ENCODE measurements around the gene GPR65. TPM values are rescaled to one million over a fixed set of nuclear protein-coding genes. Genes with fewer than 3 reads are reported as not detected.
A peak's percentile ranks its signal among the peaks of the same experiment; 100 is the strongest.

GPR65 gene
- 10 to 100 TPM; 14.2 to 32.3 (median 18.8) TPM for polyA plus RNA-seq (ENCODE audit: low read depth in 6 of 6)

GRCh38 chr14:88005050-88005481 is at the start of gene GPR65:
Gene GPR65, plus strand, starts transcription at chr14:88005135. Its CDS starts 5,713 bp downstream, at chr14:88010848.
- DNase-seq (peak; percentile 59), ATAC-seq (ENCODE audit: low read depth in 2 of 2) (peak; percentile 61 to 69)
- Mint-ChIP-seq H3K36me3 (no peaks in the 10 kb centered on the region), H3K27me3 (no peaks in the 10 kb centered on the region), H3K9me3 (no peaks in the 10 kb centered on the region), H3K4me3 (peak within 1 kb of the TSS; percentile 76 to 92 (median 88)), H3K27ac (peak within 1 kb of the TSS; percentile 85 to 98 (median 96)), H3K4me1 (peaks cover 53 to 65% (median 60%) of the 10 kb centered on the region in 3 donors)

- no peak overlapping the region for H3K4me3 Mint-ChIP-seq
- peak overlapping the region in 3 of 6 donors; percentile 21 to 52 (median 39) for H3K27ac Mint-ChIP-seq
- H3K36me3 Mint-ChIP-seq, result peaks cover 9 to 17% of the 10 kb centered on the region in 2 donors
- no peaks in the 10 kb centered on the region for H3K27me3 Mint-ChIP-seq
- no peak for DNase-seq
- ATAC-seq (ENCODE audit: low read depth in 2 of 2), result no peak
- peaks cover 0 to 7% (median 5%) of the 10 kb centered on the region in 7 donors for H3K9me3 Mint-ChIP-seq
- peaks cover 26 to 44% (median 31%) of the 10 kb centered on the region in 3 donors for H3K4me1 Mint-ChIP-seq
These were observed 49.4 kb upstream of the GPR65 start for GRCh38 chr14:87955501-87955900.

GRCh38 chr14:87960013-87960787 is 44.7 kb upstream of the GPR65 start:
- Mint-ChIP-seq H3K4me3 (no peak overlapping the region), H3K27me3 (no peaks in the 10 kb centered on the region), H3K27ac (peak overlapping the region in 1 of 6 donors; percentile 35), H3K4me1 (peaks cover 7 to 21% (median 9%) of the 10 kb centered on the region in 3 donors), H3K9me3 (peaks cover 0 to 7% (median 5%) of the 10 kb centered on the region in 7 donors), H3K36me3 (peaks cover 30 to 37% of the 10 kb centered on the region in 2 donors)
- no peak for ATAC-seq (ENCODE audit: low read depth in 2 of 2)
- DNase-seq, result no peak

- H3K27me3 Mint-ChIP-seq, result no peaks in the 10 kb centered on the region
- peaks cover 0 to 7% (median 5%) of the 10 kb centered on the region in 7 donors for H3K9me3 Mint-ChIP-seq
- ATAC-seq (ENCODE audit: low read depth in 2 of 2) (no peak), DNase-seq (no peak)
- no peak overlapping the region for H3K4me3 Mint-ChIP-seq
- H3K4me1 Mint-ChIP-seq, result peaks cover 7 to 12% (median 9%) of the 10 kb centered on the region in 3 donors
- H3K36me3 Mint-ChIP-seq, result peaks cover 30 to 44% of the 10 kb centered on the region in 2 donors
- H3K27ac Mint-ChIP-seq, result no peak overlapping the region
These were observed 43.7 kb upstream of the GPR65 start for GRCh38 chr14:87961246-87961645.

- no peak for DNase-seq
- H3K9me3 Mint-ChIP-seq, result no peaks in the 10 kb centered on the region
These were observed 38.1 kb upstream of the GPR65 start for GRCh38 chr14:87966816-87967215.

GRCh38 chr14:87967496-87967895 is 37.4 kb upstream of the GPR65 start:
- Mint-ChIP-seq H3K4me1 (peaks cover 0 to 6% (median 0%) of the 10 kb centered on the region in 3 donors), H3K9me3 (no peaks in the 10 kb centered on the region), H3K36me3 (peaks cover 6 to 25% of the 10 kb centered on the region in 2 donors), H3K27ac (peak overlapping the region in 1 of 6 donors; percentile 30), H3K4me3 (no peak overlapping the region), H3K27me3 (no peaks in the 10 kb centered on the region)
- no peak for DNase-seq
- no peak for ATAC-seq (ENCODE audit: low read depth in 2 of 2)

More at GRCh38 chr14:87966816-87967215, 38.1 kb upstream of the GPR65 start:
- Mint-ChIP-seq H3K27me3 (no peaks in the 10 kb centered on the region), H3K27ac (no peak overlapping the region), H3K4me3 (no peak overlapping the region), H3K4me1 (peaks cover 0 to 6% (median 0%) of the 10 kb centered on the region in 3 donors), H3K36me3 (peaks cover 13 to 27% of the 10 kb centered on the region in 2 donors)
- ATAC-seq (ENCODE audit: low read depth in 2 of 2), result no peak

- Mint-ChIP-seq H3K27ac (peak overlapping the region in 3 of 6 donors; percentile 63 to 76 (median 66)), H3K9me3 (no peaks in the 10 kb centered on the region), H3K4me1 (peaks cover 0 to 6% (median 0%) of the 10 kb centered on the region in 3 donors), H3K27me3 (no peaks in the 10 kb centered on the region), H3K4me3 (no peak overlapping the region), H3K36me3 (peaks cover 0 to 18% of the 10 kb centered on the region in 2 donors)
- ATAC-seq (ENCODE audit: low read depth in 2 of 2) (peak in 1 of 2 donors; percentile 27), DNase-seq (no peak)
These were observed 33.9 kb upstream of the GPR65 start for GRCh38 chr14:87971010-87971409.

- H3K36me3 Mint-ChIP-seq, result peaks cover 7 to 12% of the 10 kb centered on the region in 2 donors
- no peak for DNase-seq
- H3K27me3 Mint-ChIP-seq, result no peaks in the 10 kb centered on the region
- ATAC-seq (ENCODE audit: low read depth in 2 of 2), result no peak
- peaks cover 0 to 6% (median 0%) of the 10 kb centered on the region in 3 donors for H3K4me1 Mint-ChIP-seq
- no peak overlapping the region for H3K27ac Mint-ChIP-seq
- H3K4me3 Mint-ChIP-seq, result no peak overlapping the region
- H3K9me3 Mint-ChIP-seq, result peaks cover 0 to 3% (median 0%) of the 10 kb centered on the region in 7 donors
These were observed 29.3 kb upstream of the GPR65 start for GRCh38 chr14:87975636-87976035.

GRCh38 chr14:87979689-87980088 is 25.2 kb upstream of the GPR65 start:
- Mint-ChIP-seq H3K27me3 (no peaks in the 10 kb centered on the region), H3K4me3 (no peak overlapping the region), H3K4me1 (no peaks in the 10 kb centered on the region), H3K27ac (peak overlapping the region in 1 of 6 donors; percentile 63), H3K9me3 (peaks cover 0 to 3% (median 0%) of the 10 kb centered on the region in 7 donors), H3K36me3 (peaks cover 0 to 12% of the 10 kb centered on the region in 2 donors)
- DNase-seq, result no peak
- no peak for ATAC-seq (ENCODE audit: low read depth in 2 of 2)

- Mint-ChIP-seq H3K27ac (peak overlapping the region in 3 of 6 donors; percentile 5 to 31 (median 5)), H3K27me3 (no peaks in the 10 kb centered on the region)
- ATAC-seq (ENCODE audit: low read depth in 2 of 2), result no peak
These were observed 15.5 kb upstream of the GPR65 start for GRCh38 chr14:87989221-87989955.

GRCh38 chr14:87989956-87990299 is 15.0 kb upstream of the GPR65 start:
- H3K9me3 Mint-ChIP-seq, result no peaks in the 10 kb centered on the region
- H3K4me3 Mint-ChIP-seq, result peak overlapping the region in 1 of 8 donors; percentile 92

More at GRCh38 chr14:87989221-87989955, 15.5 kb upstream of the GPR65 start:
- no peaks in the 10 kb centered on the region for H3K9me3 Mint-ChIP-seq
- no peak for DNase-seq
- H3K4me3 Mint-ChIP-seq, result no peak overlapping the region
- peaks cover 18 to 23% (median 19%) of the 10 kb centered on the region in 3 donors for H3K4me1 Mint-ChIP-seq
- H3K36me3 Mint-ChIP-seq, result peaks cover 0 to 7% of the 10 kb centered on the region in 2 donors

GRCh38 chr14:87990682-87991081 is 14.3 kb upstream of the GPR65 start:
- Mint-ChIP-seq H3K4me1 (peaks cover 20 to 26% (median 23%) of the 10 kb centered on the region in 3 donors), H3K27me3 (no peaks in the 10 kb centered on the region), H3K4me3 (peak overlapping the region in 1 of 8 donors; percentile 92), H3K27ac (peak overlapping the region in 3 of 6 donors; percentile 7 to 81 (median 17)), H3K9me3 (no peaks in the 10 kb centered on the region), H3K36me3 (peaks cover 0 to 7% of the 10 kb centered on the region in 2 donors)
- DNase-seq (no peak), ATAC-seq (ENCODE audit: low read depth in 2 of 2) (no peak)

More at GRCh38 chr14:87989956-87990299, 15.0 kb upstream of the GPR65 start:
- H3K27me3 Mint-ChIP-seq, result no peaks in the 10 kb centered on the region
- DNase-seq, result no peak
- H3K4me1 Mint-ChIP-seq, result peaks cover 18 to 26% (median 23%) of the 10 kb centered on the region in 3 donors
- ATAC-seq (ENCODE audit: low read depth in 2 of 2), result no peak
- peaks cover 0 to 7% of the 10 kb centered on the region in 2 donors for H3K36me3 Mint-ChIP-seq
- H3K27ac Mint-ChIP-seq, result no peak overlapping the region

GRCh38 chr14:87992346-87992717 is 12.6 kb upstream of the GPR65 start:
- Mint-ChIP-seq H3K4me3 (peak overlapping the region; percentile 87 to 99 (median 94)), H3K27ac (peak overlapping the region; percentile 95 to 99 (median 98)), H3K4me1 (peaks cover 20 to 26% (median 23%) of the 10 kb centered on the region in 3 donors), H3K36me3 (no peaks in the 10 kb centered on the region), H3K27me3 (no peaks in the 10 kb centered on the region), H3K9me3 (no peaks in the 10 kb centered on the region)
- no peak for ATAC-seq (ENCODE audit: low read depth in 2 of 2)
- DNase-seq, result no peak
